Measurements from ENCODE around the gene KPNA3. TPM values are rescaled to one million over a fixed set of nuclear protein-coding genes. Genes with fewer than 3 reads are reported as not detected.

KPNA3 gene
- total RNA-seq, 1 experiment from 2014 or later, result 62.0 TPM

GRCh38 chr13:49693191-49693733 lies 99.2 kb downstream of the KPNA3 start:
- H3K27ac ChIP-seq (ENCODE audit: low read depth, low read length, poor library complexity, severe bottlenecking), result no peak overlapping the region
- no peaks in the 10 kb centered on the region for H3K27me3 ChIP-seq (replicated peaks; ENCODE audit: insufficient read depth, low read depth, low read length, poor library complexity)
- H3K36me3 ChIP-seq (ENCODE audit: insufficient read depth, low read length, poor library complexity, severe bottlenecking), result no peaks in the 10 kb centered on the region
- no TSS peak for BruUV-seq (replicated peaks)
- intact Hi-C loops (cut with micrococcal nuclease; ENCODE audit: unreplicated experiment), result no loop called here
- peaks cover 6% of the 10 kb centered on the region for H3K4me1 ChIP-seq (ENCODE audit: insufficient read depth, low read length, poor library complexity, severe bottlenecking)
- no peaks in the 10 kb centered on the region for H3K9me3 ChIP-seq (ENCODE audit: low read depth, low read length, poor library complexity, severe bottlenecking)
- DNase-seq (ENCODE audit: low spot score), result no peak
- ChIA-PET CTCF (no interaction called here), POLR2A (ENCODE audit: low non-redundant PET) (no interaction called here)
- no peak for TF ChIP-seq CTCF (conservative IDR thresholded peaks at IDR 0.05; ENCODE audit: low read depth, low read length)
- TF ChIP-seq EZH2 (IDR thresholded peaks at IDR 0.05; ENCODE audit: borderline replicate concordance, low read depth, low read length, poor library complexity, severe bottlenecking), result no peak
- H3K4me3 ChIP-seq (ENCODE audit: low read depth, low read length, poor library complexity, severe bottlenecking), result no peak overlapping the region

GRCh38 chr13:49690995-49691784 lies 101.3 kb downstream of the KPNA3 start, which contains the start of gene EBPL:
EBPL (minus strand) TSS chr13:49691486; CDS start chr13:49691424, 62 bp downstream.
- Histone ChIP-seq H3K27ac (ENCODE audit: low read depth, low read length, poor library complexity, severe bottlenecking) (peak within 1 kb of the TSS; percentile 89), H3K27me3 (replicated peaks; ENCODE audit: insufficient read depth, low read depth, low read length, poor library complexity) (no peaks in the 10 kb centered on the region), H3K36me3 (ENCODE audit: insufficient read depth, low read length, poor library complexity, severe bottlenecking) (no peaks in the 10 kb centered on the region), H3K4me3 (ENCODE audit: low read depth, low read length, poor library complexity, severe bottlenecking) (peak within 1 kb of the TSS; percentile 79), H3K9me3 (ENCODE audit: low read depth, low read length, poor library complexity, severe bottlenecking) (no peaks in the 10 kb centered on the region), H3K4me1 (ENCODE audit: insufficient read depth, low read length, poor library complexity, severe bottlenecking) (peaks cover 6% of the 10 kb centered on the region)
- intact Hi-C loops (cut with micrococcal nuclease; ENCODE audit: unreplicated experiment), result no loop called here
- no peak for TF ChIP-seq CTCF (conservative IDR thresholded peaks at IDR 0.05; ENCODE audit: low read depth, low read length)
- TF ChIP-seq EZH2 (IDR thresholded peaks at IDR 0.05; ENCODE audit: borderline replicate concordance, low read depth, low read length, poor library complexity, severe bottlenecking), result no peak
- peak; percentile 94 for DNase-seq (ENCODE audit: low spot score)
- BruUV-seq (replicated peaks), result no TSS peak
- ChIA-PET POLR2A (ENCODE audit: low non-redundant PET) (interaction anchor here (0.6 kb wide), 2 partner anchors 44 to 247 kb away, joined by 3 read pairs; partner anchors contain the start of genes CAB39L and SETDB2), CTCF (interaction anchor here (0.6 to 0.9 kb wide), 2 partner anchors 12 to 100 kb away, joined by 3 read pairs; no protein-coding TSS in a partner anchor)

- Histone ChIP-seq H3K4me3 (ENCODE audit: low read depth, low read length, poor library complexity, severe bottlenecking) (peak overlapping the region; percentile 79), H3K4me1 (ENCODE audit: insufficient read depth, low read length, poor library complexity, severe bottlenecking) (peaks cover 6% of the 10 kb centered on the region), H3K36me3 (ENCODE audit: insufficient read depth, low read length, poor library complexity, severe bottlenecking) (peaks cover 4% of the 10 kb centered on the region), H3K27ac (ENCODE audit: low read depth, low read length, poor library complexity, severe bottlenecking) (peak overlapping the region; percentile 89), H3K27me3 (replicated peaks; ENCODE audit: insufficient read depth, low read depth, low read length, poor library complexity) (no peaks in the 10 kb centered on the region), H3K9me3 (ENCODE audit: low read depth, low read length, poor library complexity, severe bottlenecking) (no peaks in the 10 kb centered on the region)
- DNase-seq (ENCODE audit: low spot score), result peak; percentile 50
- ChIA-PET POLR2A (ENCODE audit: low non-redundant PET) (interaction anchor here (0.6 kb wide), 2 partner anchors 43 to 246 kb away, joined by 3 read pairs; partner anchors contain the start of genes CAB39L and SETDB2), CTCF (interaction anchor here (0.6 to 0.9 kb wide), 2 partner anchors 11 to 101 kb away, joined by 3 read pairs; no protein-coding TSS in a partner anchor)
- TSS peak; percentile 56 for BruUV-seq (replicated peaks)
- TF ChIP-seq CTCF (conservative IDR thresholded peaks at IDR 0.05; ENCODE audit: low read depth, low read length) (no peak), EZH2 (IDR thresholded peaks at IDR 0.05; ENCODE audit: borderline replicate concordance, low read depth, low read length, poor library complexity, severe bottlenecking) (no peak)
- intact Hi-C loops (cut with micrococcal nuclease; ENCODE audit: unreplicated experiment), result no loop called here
These were observed 102.1 kb downstream of the KPNA3 start for GRCh38 chr13:49690133-49690994.
